Mucosa of descending colon (tissue), 3 donors: ENCODE results near the gene RFX5. TPM values are rescaled to one million over a fixed set of nuclear protein-coding genes. Genes with fewer than 3 reads are reported as not detected.

Experiments used
- ATAC-seq: fragments of 200-7000 bp; cut with Tn5 transposase; one replicate; pipeline ENCODE4 v1.9.1; 2020; ENCODE audit warnings: mild to moderate bottlenecking, moderate library complexity
- DNase-seq, 3 donors: peaks; one replicate each; pipeline ENCODE4 v3.0.0-alpha.2; 2020
- H3K36me3 ChIP-seq: fragments of 200-600 bp; one replicate; pipeline ENCODE4 v1.8.0; 2021; ENCODE audit warnings: low read depth, mild to moderate bottlenecking
- H3K4me1 ChIP-seq: fragments of 200-600 bp; one replicate; pipeline ENCODE4 v1.8.0; 2021; ENCODE audit warnings: low read depth, mild to moderate bottlenecking
- H3K4me3 ChIP-seq: fragments of 200-600 bp; one replicate; pipeline ENCODE4 v1.8.0; 2021; ENCODE audit warnings: mild to moderate bottlenecking
- H3K9me3 ChIP-seq: fragments of 200-600 bp; one replicate; pipeline ENCODE4 v1.8.0; 2021; ENCODE audit warnings: mild to moderate bottlenecking
- CTCF ChIP-seq: fragments of 200-600 bp; IDR thresholded peaks from one replicate; pipeline ENCODE4 v1.8.0; 2022; ENCODE audit warnings: antibody characterized with exemption, mild to moderate bottlenecking
- intact Hi-C, 2 donors: fragments of 100-400 bp; cut with DNase I in 1 of 2; cut with micrococcal nuclease in 1 of 2; formaldehyde crosslinking; loops; one replicate each; pipeline versions ENCODE4 v1.11.0 to v1.11.1; 2022; cut with DNase I, micrococcal nuclease
- total RNA-seq, 3 donors: library from RNA; stranded (reverse); fragmentation: NEBNext Ultra II Directional in 2 of 3; extraction: Animal tissue kit (Norgen Biotek cat#: 25700) in 2 of 3; gene quantifications; one replicate each; pipeline versions ENCODE4 v1.2.1 to v1.2.4, GENCODE V29; 2021 to 2023
- donor health status: DM: no; HTN: no; CAD: no; lungs with moderate emphysema.
- donor health status: DM: no; HTN: no; CAD: no.
- donor health status: DM: no; HTN: yes; CAD: no.

RFX5 gene
- total RNA-seq, 3 donors from 2014 or later, result 20.5 to 45.3 (median 31.8) TPM

- Histone ChIP-seq H3K4me3 (no peak overlapping the region), H3K36me3 (no peaks in the 10 kb centered on the region), H3K9me3 (no peaks in the 10 kb centered on the region), H3K4me1 (peaks cover 4% of the 10 kb centered on the region)
- ATAC-seq (no peak), DNase-seq (no peak)
- intact Hi-C loops, result no loop called here
- TF ChIP-seq CTCF, result no peak
These were observed 633 bp upstream of the RFX5 start for GRCh38 chr1:151347523-151348246.

GRCh38 chr1:151346082-151346768 is 827 bp downstream of the RFX5 start:
- Histone ChIP-seq H3K36me3 (no peaks in the 10 kb centered on the region), H3K4me1 (peaks cover 4% of the 10 kb centered on the region), H3K4me3 (peak overlapping the region; percentile 38), H3K9me3 (no peaks in the 10 kb centered on the region)
- TF ChIP-seq CTCF, result no peak
- intact Hi-C loops, result no loop called here
- no peak for DNase-seq
- ATAC-seq, result no peak

GRCh38 chr1:151344291-151344690 is 2.8 kb downstream of the RFX5 start:
- intact Hi-C loops, result loop anchor here in 1 of 2 donors (5.0 kb wide), 1 partner anchor 42 kb away; no protein-coding TSS in a partner anchor

GRCh38 chr1:151343587-151343986 is 3.5 kb downstream of the RFX5 start:
- ATAC-seq, result no peak
- TF ChIP-seq CTCF, result no peak
- intact Hi-C loops, result loop anchor here in 1 of 2 donors (5.0 kb wide), 1 partner anchor 41 kb away; no protein-coding TSS in a partner anchor
- H3K36me3 ChIP-seq, result no peaks in the 10 kb centered on the region
- H3K9me3 ChIP-seq, result no peaks in the 10 kb centered on the region
- DNase-seq, result no peak
- no peak overlapping the region for H3K4me3 ChIP-seq
- peaks cover 4% of the 10 kb centered on the region for H3K4me1 ChIP-seq

More at GRCh38 chr1:151344291-151344690, 2.8 kb downstream of the RFX5 start:
- H3K9me3 ChIP-seq, result no peaks in the 10 kb centered on the region
- ATAC-seq (no peak), DNase-seq (no peak)
- H3K4me1 ChIP-seq, result peaks cover 4% of the 10 kb centered on the region
- no peaks in the 10 kb centered on the region for H3K36me3 ChIP-seq
- no peak overlapping the region for H3K4me3 ChIP-seq
- no peak for TF ChIP-seq CTCF

- no peak for TF ChIP-seq CTCF
- DNase-seq (no peak), ATAC-seq (no peak)
- Histone ChIP-seq H3K36me3 (no peaks in the 10 kb centered on the region), H3K9me3 (no peaks in the 10 kb centered on the region), H3K4me1 (peaks cover 4% of the 10 kb centered on the region), H3K4me3 (no peak overlapping the region)
- intact Hi-C loops, result loop anchor here in 1 of 2 donors (5.0 kb wide), 1 partner anchor 40 kb away; no protein-coding TSS in a partner anchor
These were observed 4.5 kb downstream of the RFX5 start for GRCh38 chr1:151342569-151342968.
